GM12864 (cell line): Measurements from ENCODE around the gene LILRB2.

ENCODE experiments used
- DNase-seq: peaks from one replicate; pipeline ENCODE4 v3.0.0-alpha.2; 2011; ENCODE audit warnings: low read depth
- H3K4me3 ChIP-seq: 2 replicates; pipeline ENCODE4 v1.5.1; 2011; ENCODE audit warnings: mild to moderate bottlenecking, low read depth, low read length, control low read depth
- TF ChIP-seq, protein P1 (sequence below): IDR thresholded peaks from 2 replicates; pipeline ENCODE4 v1.5.1; 2011; ENCODE audit warnings: low read depth, mild to moderate bottlenecking, moderate library complexity, low read length, control low read depth, inconsistent platforms; ENCODE audit errors: missing control alignments

Gene LILRB2

DNA sequence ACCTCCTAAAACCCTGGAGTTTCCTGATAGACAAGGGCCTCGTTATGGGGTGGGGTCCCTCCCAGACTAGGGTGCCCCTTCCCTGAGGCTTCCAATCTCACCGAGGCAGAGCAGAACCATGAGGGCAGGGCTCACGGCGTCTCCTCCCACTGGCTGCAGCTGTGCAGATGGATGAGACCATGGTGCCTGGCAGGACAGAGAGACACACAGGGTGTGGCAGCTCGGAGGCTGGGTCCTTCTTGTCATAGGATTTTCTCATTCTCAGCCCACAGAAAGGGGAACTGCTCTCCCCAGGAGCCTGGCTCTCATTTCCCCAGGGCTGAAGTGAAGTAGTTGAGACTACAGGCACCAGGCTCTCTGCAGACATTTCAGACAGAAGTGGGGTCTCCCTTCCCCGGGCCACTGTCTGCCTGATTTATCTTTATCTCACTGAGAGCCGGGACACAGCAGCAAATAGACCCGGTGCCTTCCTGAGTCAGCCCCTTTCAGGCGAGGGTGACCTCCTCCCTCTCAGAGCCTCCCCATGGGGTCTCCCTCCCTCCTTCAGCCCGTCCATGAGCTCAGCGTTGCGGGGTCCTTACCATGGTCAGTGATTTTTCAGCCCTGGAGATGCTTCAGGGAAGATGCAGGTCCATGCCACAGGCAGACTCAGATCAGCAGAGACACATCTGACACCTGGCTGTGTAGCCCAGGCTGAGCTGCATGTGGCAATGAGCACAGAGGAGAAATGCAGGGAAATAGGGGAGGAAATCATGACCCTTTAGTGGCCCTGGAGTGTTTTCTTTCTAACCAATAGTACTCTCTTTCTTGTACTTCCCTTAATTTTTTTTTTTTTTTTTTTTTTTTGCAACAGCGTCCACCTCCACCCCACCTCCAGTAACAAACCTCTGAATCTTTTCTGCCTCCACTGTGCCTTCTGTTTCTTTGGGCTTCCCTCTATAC is 31.8 kb upstream of the LILRB2 start, which contains the start of gene LILRA5:
TSS of gene LILRA5 (minus strand) at position 731 of the 942 bp plus-strand sequence. CDS start at position 584, 147 bp downstream.
- no peak within 1 kb of the TSS for H3K4me3 ChIP-seq
- DNase-seq: no peak
- TF ChIP-seq, protein P1, sequence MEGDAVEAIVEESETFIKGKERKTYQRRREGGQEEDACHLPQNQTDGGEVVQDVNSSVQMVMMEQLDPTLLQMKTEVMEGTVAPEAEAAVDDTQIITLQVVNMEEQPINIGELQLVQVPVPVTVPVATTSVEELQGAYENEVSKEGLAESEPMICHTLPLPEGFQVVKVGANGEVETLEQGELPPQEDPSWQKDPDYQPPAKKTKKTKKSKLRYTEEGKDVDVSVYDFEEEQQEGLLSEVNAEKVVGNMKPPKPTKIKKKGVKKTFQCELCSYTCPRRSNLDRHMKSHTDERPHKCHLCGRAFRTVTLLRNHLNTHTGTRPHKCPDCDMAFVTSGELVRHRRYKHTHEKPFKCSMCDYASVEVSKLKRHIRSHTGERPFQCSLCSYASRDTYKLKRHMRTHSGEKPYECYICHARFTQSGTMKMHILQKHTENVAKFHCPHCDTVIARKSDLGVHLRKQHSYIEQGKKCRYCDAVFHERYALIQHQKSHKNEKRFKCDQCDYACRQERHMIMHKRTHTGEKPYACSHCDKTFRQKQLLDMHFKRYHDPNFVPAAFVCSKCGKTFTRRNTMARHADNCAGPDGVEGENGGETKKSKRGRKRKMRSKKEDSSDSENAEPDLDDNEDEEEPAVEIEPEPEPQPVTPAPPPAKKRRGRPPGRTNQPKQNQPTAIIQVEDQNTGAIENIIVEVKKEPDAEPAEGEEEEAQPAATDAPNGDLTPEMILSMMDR: no peak

DNA sequence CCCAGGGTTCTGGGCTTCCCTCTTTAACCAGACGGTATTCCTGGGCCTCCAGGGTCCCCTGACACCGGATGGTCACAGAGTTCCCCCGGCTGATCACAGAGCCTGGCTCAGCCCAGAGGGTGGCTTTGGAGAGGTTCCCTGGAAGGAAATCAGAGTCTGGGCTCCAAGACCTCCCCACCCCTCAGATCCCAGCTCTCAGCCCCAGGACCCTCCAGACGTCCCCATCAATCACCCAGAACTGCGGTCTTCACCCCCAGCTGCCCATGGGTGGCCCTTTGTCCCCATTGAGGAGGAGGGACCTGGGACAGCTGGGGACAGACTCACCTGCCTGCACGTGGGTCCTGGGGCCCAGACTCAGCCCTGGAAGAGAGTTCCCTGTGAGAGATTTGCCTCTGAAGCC is 31.1 kb upstream of the LILRB2 start:
- no peak for DNase-seq
- TF ChIP-seq, protein P1: no peak

DNA sequence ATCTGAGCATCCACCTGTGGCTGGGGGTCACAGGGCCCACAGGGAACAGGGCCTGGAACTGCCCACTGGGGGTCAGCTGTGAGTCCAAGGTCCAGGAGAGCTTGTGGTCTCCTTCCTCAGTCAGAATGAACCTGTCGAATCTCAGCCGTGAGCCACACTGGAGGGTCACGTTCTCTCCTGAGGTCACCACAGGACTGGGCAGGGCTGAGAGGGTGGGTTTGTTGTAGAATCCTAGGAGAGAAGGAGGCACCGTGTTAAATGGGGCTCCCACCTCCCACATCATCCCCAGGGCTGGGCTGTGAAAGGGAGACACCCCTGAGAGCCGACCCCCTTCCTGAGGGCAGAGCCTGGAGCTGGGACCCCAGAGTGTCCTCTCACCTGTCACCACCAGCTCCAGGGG is 30.6 kb upstream of the LILRB2 start:
- H3K4me3 ChIP-seq: no peak overlapping the region
- no peak for DNase-seq
- TF ChIP-seq, protein P1: no peak

More for the DNA sequence above, 31.1 kb upstream of the LILRB2 start:
- no peak overlapping the region for H3K4me3 ChIP-seq

DNA sequence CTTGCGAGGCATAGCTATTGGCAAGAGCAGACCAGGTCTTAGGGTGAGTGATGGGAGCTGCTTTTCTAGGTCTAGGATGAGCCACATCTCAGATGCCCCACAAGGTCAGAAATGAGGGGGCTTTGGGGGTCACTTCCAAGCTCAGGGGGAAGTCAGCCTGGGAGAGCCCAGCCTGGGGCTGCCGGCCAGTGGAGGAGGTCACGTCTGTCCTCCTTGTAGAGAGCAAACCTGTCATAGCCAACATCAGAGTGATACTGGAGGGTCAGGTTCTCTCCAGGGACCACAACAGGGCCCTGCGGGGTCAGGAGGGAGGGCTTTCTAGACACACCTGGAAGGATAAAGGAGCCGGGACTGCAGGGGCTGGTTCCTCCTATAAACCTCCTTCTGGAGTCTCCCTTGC is 29.6 kb upstream of the LILRB2 start:
- TF ChIP-seq, protein P1: no peak
- DNase-seq: no peak
- no peak overlapping the region for H3K4me3 ChIP-seq

DNA sequence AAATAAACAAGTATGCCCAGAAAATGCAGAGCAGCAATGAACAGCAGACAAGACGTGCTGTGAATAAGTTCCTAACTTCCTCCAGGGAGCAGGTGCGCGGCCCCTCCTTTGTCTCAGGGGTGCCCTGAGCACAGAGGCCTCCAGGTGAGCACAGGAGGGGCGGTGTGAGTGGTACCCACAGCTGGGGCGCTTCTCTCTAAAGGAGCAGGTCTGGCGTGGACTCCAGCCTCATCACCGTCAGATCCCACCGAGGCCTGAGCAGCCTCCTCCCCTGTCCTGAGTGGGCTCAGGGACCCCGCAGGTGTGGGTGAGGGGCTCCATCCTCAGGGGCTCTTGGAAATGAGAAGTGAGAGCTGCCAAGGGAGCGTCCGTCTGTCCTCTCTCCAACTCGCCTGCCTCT is 28.9 kb upstream of the LILRB2 start:
- TF ChIP-seq, protein P1: no peak
- DNase-seq: no peak
- H3K4me3 ChIP-seq: no peak overlapping the region

DNA sequence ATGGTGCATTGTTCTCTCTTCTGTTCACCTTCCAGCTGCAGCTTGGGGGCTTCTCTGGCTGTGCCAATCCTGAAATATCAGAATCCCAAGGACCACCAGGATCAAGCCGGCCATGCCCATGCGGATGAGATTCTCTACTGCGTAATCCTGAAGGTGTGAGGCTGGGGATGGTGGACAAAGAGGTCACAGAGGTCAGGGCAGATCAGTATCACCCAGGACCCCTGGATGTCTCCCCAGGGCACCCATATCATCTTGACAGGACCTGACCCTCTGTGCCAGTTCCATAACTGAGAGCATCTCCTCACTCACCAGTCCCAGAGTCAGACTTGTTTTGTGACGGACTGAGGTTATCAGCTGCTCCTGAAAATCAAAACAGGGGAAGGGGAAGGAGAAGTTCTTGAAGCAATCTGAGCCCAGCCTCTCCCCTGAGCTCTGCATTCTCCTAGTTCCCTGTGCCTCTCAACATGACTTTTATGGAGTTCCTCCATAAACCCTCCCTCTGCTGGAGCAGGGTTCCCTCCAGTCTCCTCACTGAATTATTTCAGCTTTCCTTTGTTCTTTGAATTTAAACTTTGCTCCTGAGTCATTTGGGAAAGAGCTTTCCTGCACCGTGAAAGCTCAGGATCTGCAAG is 26.6 kb upstream of the LILRB2 start:
- TF ChIP-seq, protein P1: no peak
- no peak for DNase-seq
- no peak overlapping the region for H3K4me3 ChIP-seq

DNA sequence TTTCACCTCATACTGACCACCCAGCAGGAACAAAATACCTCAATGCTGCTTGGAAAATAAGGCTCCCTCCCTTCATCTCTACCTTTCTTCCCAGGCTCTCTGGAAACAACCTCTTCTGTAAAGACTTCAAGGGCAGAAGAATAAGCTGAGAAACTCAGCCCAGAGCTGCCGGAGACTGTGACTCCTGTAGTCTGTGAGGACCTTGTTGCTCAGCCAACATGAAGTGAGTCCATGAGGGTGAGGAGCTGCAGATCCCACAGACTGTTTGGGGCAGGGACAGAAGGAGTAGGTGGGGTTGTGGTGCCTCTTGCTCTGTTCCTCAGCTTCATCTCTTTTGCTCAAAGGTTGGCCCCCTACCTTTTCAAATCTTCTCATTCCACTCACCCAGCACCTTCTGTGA is 24.2 kb upstream of the LILRB2 start:
- TF ChIP-seq, protein P1: no peak
- H3K4me3 ChIP-seq: no peak overlapping the region
- no peak for DNase-seq
